AG09319 (cell line): Measurements from ENCODE around the gene SCN1A.

Experiments
- DNase-seq: peaks from one replicate; pipeline ENCODE4 v3.0.0-alpha.2; 2010; ENCODE audit warnings: low read depth; ENCODE audit errors: extremely low read depth
- CTCF ChIP-seq: IDR thresholded peaks from 2 replicates; pipeline ENCODE4 v1.5.1; 2011; ENCODE audit warnings: low read depth, mild to moderate bottlenecking, inconsistent platforms, low read length, moderate library complexity

Gene SCN1A

GRCh38 chr2:166157578-166157977 is 29.8 kb upstream of the SCN1A start:
- TF ChIP-seq CTCF = no peak
- DNase-seq = no peak

GRCh38 chr2:166156985-166157490 is 29.2 kb upstream of the SCN1A start:
- DNase-seq = no peak
- no peak for TF ChIP-seq CTCF

- TF ChIP-seq CTCF = no peak
- no peak for DNase-seq
Observed at GRCh38 chr2:166155589-166155988, 27.8 kb upstream of the SCN1A start.

GRCh38 chr2:166154685-166155338 is 27.0 kb upstream of the SCN1A start:
- TF ChIP-seq CTCF = no peak
- DNase-seq = no peak

DNA sequence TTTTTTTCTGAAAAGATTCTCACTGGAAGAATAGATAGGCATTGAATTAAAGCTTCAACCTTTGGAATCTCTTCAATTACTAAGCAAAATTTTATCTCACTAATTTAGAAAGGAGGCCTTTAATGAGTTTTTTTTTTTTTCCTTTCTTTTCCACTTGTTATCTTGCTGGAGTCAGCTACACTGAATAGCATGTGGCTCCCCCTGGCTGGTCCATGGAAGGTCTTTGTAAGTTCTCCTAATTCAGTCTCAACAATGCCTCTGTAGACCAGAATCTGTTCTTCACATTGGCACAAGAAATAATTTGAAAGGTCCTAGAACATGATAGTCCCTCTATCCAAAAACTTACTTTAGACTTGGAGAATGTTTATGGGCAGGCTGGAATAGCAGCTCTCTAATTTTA is 24.2 kb upstream of the SCN1A start:
- no peak for DNase-seq

DNA sequence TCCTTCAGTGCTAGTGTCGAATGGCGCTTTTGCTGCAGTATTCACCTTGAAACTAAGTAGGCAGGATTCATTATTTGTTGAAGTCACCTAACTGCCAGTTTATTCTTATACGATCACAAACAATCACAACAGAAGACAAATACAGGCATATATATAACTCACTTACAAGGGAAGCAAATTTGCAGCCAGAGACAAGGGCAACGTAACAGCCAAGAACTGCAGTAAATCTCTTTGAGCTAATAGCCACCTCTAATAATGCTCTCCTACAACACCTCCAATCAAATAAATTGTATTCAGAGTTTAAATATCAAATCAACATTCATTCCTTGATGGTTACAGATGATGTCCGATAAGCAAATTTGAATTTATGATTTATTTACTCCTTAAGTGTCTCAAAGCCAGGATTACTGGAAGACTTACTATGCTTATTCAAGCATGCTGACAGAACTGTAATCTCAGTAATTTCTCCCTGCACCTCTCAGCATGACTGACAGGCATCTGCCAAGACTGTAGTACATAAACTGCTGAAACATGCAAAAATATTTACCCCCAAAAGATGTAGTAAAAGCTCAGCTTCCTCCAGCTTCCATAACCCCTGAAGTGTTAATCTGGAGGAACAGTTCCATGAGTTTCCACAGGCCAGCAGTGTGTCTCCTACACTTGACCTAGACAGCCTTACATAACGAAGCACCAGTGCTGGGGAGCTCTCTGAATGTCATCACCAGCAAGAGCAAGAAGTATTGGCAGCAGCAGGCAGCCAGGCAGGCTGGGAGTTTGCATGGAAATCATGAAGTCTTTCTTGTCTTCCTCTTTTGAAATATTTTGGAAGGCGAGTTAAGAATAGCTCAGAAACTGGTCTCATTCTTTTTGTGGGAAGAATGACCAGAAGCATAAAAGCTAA is 20.9 kb upstream of the SCN1A start:
- no peak for DNase-seq

More for the DNA sequence above, 24.2 kb upstream of the SCN1A start:
- no peak for TF ChIP-seq CTCF

More for the DNA sequence above, 20.9 kb upstream of the SCN1A start:
- TF ChIP-seq CTCF = no peak
